ENCODE results near the gene STK17A. TPM values are rescaled to one million over a fixed set of nuclear protein-coding genes. Genes with fewer than 3 reads are reported as not detected.
"Not testable (repeated sequence)": the region's sequence is repeated elsewhere in the genome, so short reads cannot be mapped to it uniquely, and the experiment has no call there.

Gene STK17A
- total RNA-seq, 2 donors from 2014 or later, result 16.7 to 28.1 TPM

DNA sequence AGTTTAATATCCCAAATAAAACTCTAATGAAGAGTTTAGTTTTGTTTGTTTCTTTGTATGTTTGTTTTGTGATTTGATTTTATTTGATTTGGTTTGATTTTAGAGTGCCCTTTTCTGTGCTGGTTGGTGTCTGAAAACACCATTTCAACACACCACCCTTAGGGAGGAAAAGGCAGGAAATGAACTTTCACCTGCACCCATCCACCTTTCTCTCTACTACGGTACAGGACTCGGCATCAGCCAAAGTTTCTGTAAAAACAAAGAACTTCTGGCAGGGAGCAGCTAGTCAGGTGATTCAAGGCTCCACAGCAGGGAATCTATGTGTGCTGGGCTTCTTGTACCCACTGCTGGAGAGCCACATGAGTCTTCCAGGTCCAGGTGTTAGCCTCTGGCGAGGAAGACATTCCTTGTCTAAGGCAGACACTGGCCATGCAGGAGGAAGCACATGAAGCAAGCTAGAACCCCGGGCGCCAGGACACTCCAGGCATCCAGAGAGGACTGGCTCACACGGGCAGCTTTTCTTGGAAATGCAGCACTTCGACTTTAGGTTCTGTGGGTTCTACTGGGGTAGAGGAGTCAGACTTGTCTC, 22.1 kb upstream of the STK17A start:
- DNase-seq, result no peak
- ATAC-seq, result no peak
- intact Hi-C loops (cut with DNase I, micrococcal nuclease), result no loop called here

DNA sequence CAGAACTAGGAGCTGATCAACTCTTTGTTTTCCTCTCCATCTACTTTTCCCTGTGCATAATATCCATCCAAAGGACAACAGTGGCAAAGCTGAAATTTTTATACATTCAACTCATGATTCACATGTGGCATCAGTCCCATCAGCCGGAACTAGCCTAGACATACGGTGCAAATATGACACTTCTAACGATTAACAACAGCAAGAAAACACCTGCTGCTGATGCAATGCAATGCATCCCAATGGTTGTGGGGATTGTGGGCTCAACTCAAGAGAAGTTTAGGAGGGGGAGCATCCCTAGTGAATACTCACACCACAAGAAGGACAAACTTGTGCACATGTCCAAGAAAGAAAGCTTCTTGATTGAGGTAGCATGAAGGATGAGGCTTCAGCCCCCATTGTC, 20.5 kb upstream of the STK17A start:
- no peak for ATAC-seq
- DNase-seq, result no peak
- intact Hi-C loops (cut with DNase I, micrococcal nuclease), result no loop called here

DNA sequence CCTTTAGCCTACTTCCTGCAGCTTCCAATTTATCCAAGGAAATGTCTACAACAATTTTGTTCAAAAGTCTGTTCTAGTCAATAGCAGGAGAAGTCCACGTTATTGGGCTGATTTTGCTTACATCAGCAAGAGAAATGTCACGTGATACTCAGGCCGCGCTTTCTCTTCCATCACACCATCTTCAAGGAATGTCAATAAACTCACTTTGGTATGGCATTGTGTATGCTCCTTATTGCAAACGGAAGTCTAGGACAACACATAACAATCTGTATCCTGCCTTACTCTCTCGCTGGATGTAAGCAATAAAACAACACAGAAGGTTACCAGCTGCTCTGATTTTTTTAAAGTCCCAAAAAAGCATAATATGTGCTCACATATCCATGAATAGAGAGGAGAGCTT, 17.1 kb upstream of the STK17A start:
- DNase-seq (no peak), ATAC-seq (no peak)
- intact Hi-C loops (cut with DNase I, micrococcal nuclease), result no loop called here

DNA sequence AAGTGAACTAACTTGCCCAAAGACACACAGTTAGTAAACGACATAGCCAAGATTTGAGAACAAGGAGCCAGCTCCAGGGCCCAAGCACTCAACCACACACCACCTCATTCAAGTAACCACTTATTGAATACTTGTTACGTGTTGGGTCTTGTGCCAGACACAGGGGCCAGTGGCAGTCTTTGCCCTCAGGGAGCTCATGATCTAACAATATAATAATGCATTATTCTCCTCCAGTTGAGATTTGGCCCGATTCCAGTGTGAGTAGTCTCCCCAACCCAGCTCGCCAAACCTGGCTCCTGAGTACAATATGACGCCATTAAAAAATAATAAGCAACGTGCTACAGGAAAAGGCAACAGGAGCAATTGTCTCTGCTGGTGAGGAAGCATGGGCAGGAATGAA, 14.4 kb upstream of the STK17A start:
- DNase-seq (no peak), ATAC-seq (no peak)
- intact Hi-C loops (cut with DNase I, micrococcal nuclease), result no loop called here

DNA sequence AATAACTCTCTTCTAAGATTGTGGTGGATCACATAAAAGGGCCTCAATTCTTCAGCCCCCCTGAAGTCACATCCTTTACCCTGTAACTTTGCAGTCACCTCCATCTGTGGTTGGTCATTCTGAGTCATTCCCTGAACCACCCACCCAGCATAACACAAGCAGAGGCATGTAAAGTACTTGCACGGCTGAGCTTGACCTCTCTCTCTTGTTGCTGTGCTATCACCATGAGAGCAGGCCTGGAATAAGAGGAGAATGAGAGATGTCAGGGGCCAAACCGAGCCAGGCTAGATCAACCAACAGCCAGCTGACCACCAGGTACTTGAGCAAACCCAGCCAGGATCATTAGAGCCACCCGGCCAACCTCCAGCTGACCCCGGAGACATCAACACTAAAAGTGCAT, 13.5 kb upstream of the STK17A start:
- no peak for ATAC-seq
- intact Hi-C loops (cut with DNase I, micrococcal nuclease), result no loop called here
- no peak for DNase-seq

DNA sequence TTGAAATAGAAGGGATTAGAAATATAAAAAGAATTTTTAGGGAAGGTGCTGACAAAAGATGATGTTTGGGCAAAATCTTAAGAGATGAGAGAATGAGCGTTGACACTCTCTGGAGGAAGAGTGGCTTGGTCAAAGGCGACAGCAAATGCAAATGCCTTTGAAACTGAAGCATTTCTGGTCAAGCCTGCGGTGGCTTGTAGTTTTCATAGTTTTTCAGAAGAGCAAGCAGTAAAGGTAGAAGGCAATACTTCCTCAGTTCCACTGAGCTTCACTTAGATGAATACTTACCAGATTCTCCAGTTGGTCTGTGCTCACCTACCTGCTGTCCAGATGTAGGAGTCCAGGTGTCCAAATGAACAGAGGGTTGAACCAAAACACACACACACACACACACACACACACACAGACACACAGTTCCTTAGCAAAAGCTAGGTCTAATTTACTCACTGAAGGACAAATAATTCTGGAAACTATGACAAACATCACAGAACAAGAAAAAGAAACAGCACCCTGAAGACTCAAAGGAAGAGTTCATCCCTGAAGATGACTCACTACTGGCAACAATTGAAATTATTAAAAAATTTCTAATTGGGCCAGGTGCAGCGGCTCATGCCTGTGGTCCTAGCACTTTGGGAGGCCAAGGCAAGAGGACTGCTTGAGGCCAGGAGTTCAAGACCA, 12.1 kb upstream of the STK17A start:
- ATAC-seq (no peak), DNase-seq (no peak)
- intact Hi-C loops (cut with DNase I, micrococcal nuclease), result no loop called here

DNA sequence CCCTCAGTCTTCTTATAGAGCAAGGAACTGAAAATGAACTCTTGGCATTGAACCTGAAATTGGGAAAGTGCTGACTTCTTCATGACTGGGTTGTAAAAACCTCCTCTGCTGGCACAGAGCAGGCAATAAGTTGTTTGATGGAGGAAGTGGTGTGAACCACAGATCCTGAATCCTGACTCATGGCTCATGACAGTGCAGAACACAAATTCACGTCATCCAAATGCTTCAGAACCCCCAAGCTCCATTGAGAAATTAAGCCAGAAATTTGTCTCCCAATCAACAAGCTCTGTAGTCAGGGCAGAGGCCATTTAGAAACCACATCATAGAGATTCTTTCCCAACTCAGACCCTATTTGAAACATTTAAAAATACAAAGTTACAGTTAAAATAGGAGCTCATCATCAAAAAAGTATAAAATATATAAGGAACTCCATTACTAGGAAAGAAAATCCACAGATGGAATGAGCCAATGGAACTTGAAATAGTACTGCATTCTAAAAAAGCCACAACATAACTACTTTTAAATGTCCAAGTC, 10.3 kb upstream of the STK17A start:
- ATAC-seq (peak; percentile 54), DNase-seq (peak in 1 of 2 donors; percentile 32)
- intact Hi-C loops (cut with DNase I, micrococcal nuclease), result no loop called here

DNA sequence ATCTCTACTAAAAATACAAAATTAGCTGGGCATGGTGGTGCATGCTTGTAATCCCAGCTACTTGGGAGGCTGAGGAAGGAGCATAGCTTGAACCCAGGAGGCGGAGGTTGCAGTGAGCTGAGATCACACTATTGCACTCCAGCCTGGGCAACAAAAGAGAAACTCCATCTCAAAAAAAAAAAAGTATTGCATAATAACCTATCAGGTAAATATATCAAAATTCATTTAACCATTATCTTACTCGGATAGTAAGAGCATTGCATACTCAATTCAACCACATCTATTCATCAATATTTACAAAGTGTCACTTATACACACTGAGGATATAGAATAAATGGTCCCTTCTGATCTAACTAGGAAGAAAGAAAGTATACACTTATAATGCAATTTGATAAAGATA, 9.1 kb upstream of the STK17A start:
- ATAC-seq; DNase-seq; intact Hi-C loops (cut with DNase I, micrococcal nuclease): not testable (repeated sequence)

DNA sequence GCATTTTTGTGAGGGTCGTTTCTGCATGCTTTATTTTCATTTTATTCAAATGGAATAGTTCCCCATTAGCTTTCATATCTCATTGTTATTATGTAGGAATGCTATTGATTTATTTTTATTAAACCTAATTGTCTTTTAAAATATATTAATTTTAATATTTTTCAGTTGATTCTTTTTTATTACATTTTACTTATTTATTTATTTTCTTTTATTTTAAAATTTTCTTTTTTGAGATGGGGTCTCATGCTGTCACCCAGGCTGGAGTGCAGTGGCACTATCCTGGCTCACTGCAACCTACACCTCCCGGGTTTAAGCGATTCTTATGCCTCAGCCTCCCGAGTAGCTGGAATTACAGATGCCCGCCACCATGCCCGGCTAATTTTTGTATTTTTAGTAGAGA, 7.4 kb upstream of the STK17A start:
- DNase-seq, result no peak
- no peak for ATAC-seq
- intact Hi-C loops (cut with DNase I, micrococcal nuclease), result no loop called here

DNA sequence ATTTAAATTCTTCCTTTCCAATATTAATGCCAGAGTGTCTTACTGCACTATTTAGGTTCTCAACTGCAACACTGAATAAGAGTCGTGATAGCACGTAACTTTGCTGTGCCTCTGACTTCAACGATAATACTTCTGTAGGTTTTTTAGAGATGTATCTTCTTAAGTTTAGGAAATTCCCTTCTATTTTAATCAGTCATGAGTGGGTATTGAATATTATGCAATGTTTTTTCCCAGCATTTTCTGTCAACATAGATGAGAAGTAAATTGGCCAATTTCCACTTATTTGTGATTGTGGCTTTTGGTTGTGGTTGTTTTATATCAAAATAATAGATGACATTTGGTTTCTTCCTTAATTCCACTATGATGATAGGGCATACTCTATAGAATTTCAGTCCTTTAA, 6.7 kb upstream of the STK17A start:
- intact Hi-C loops (cut with DNase I, micrococcal nuclease), result no loop called here
- DNase-seq, result no peak
- ATAC-seq, result no peak

DNA sequence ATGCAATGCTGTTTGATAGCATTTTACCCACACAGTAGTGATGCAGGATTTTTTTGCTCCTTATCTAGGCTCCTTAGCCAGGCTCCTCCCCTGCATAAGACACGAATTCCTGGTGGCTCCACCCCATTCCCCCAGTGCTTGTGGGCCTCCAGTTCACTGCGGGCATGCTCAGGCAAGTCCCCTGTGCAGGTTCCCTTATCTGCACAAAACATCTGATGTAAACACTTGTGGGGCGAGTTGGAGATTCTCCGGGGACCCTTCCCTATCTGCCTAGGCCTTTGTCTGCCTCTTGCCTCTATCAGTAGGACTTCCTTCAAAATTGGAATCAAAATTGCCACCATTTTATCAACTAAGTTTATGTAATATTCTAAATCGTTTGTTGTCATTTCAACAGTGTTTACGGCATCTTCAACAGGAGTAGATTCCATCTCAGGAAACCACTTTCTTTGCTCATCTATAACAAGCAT, 5.4 kb upstream of the STK17A start:
- ATAC-seq, result no peak
- intact Hi-C loops (cut with DNase I, micrococcal nuclease), result no loop called here
- DNase-seq, result no peak

DNA sequence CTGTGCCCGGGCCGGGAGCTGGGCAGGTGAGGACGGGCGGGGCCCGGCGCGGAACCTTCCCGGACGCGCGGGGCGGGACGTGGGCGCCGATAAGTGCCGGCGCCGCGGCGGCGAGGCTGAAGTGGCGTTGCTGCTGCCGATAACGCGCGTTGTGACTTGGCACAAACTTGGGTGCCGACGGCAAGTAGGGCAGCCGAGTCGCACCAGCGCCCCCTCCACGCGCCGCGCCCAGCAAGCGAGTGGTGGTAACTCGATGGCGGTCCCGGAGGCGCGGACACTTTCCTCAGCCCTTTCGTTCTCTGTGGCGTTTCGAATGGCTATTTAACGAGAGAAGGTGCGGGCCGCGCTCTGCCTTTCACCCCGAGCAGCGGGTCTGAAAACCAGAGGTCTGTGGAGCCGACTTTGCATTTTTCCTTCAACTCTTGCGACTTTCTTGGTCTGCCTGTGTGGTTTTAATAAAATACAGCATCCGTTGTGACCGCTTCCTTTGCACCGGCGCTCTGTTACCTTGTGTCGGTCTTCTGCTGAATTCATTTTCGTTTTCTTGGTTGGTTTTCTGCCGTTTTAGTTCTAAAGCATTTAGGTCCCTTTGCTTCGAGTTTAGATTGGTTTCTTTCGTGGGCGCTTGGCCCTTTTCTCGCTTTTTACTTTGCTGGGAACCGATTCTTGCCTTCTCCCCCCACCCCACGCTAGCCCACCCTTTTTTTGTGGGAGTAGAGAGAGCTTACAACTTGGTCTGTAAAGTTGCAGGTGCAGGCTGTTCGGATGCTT, 701 bp downstream of the STK17A start:
- peak; percentile 60 to 82 for DNase-seq
- ATAC-seq, result peak; percentile 57
- intact Hi-C loops (cut with DNase I, micrococcal nuclease), result loop anchor here (5.0 kb wide), 4 partner anchors 114 to 254 kb away; no protein-coding TSS in a partner anchor

DNA sequence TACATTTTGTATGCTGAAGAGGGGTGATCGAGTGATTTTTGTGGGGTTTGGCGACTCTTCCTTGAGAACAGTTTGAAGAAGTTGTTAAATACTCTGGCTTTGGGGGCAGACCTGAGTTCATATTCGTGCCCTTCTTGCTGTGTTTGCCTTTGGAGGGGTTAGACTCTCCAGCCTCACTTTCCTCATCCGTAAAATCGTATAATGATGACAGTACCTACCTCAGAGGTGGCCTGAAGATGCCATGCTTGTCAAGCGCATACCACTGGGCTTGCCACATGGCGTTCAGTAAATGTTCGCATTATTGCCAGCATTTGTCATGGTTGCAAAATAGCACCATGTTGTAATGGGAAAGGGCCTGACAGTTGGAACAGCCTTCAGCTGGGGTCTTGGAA, 1.3 kb downstream of the STK17A start:
- intact Hi-C loops (cut with DNase I, micrococcal nuclease), result loop anchor here (5.0 kb wide), 4 partner anchors 113 to 253 kb away; no protein-coding TSS in a partner anchor
- DNase-seq (no peak), ATAC-seq (peak; percentile 10)

DNA sequence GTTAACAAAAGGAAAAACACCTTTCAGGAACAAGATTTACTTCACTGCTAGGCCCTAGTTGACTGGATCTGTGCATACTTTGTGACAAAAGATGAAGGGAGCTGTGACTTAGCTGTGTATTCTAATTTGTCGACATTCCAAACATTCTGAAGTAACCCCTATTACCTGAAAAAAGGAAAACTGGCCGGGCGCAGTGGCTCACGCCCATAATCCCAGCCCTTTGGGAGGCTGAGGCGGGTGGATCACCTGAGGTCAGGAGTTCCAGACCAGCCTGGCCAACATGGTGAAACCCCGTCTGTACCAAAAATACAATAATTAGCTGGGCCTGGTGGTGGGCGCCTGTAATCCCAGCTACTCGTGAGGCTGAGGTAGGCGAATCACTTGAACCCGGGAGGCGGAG, 1.8 kb downstream of the STK17A start:
- intact Hi-C loops (cut with DNase I, micrococcal nuclease), result loop anchor here (5.0 kb wide), 4 partner anchors 113 to 253 kb away; no protein-coding TSS in a partner anchor
- ATAC-seq, DNase-seq: not testable (repeated sequence)

DNA sequence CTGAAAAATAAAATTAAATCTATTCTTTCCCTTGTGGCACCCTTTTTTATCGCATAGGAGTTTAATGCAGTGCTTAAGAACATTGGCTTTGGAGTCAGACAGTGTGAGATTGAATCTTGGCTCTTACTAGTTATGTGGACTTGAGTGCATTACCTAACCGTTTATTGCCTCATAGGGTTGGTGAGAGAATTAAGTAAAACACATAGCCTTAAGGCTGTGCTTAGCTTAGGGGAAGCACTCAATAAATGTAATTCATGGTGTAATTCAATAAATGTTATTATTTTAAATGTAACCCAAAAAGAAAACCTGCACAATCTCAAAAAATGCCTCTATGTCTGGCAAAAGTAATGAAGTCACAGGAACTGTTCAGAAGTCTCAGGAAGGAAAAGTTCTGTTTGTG, 2.7 kb downstream of the STK17A start:
- no peak for DNase-seq
- no peak for ATAC-seq
- intact Hi-C loops (cut with DNase I, micrococcal nuclease), result no loop called here

DNA sequence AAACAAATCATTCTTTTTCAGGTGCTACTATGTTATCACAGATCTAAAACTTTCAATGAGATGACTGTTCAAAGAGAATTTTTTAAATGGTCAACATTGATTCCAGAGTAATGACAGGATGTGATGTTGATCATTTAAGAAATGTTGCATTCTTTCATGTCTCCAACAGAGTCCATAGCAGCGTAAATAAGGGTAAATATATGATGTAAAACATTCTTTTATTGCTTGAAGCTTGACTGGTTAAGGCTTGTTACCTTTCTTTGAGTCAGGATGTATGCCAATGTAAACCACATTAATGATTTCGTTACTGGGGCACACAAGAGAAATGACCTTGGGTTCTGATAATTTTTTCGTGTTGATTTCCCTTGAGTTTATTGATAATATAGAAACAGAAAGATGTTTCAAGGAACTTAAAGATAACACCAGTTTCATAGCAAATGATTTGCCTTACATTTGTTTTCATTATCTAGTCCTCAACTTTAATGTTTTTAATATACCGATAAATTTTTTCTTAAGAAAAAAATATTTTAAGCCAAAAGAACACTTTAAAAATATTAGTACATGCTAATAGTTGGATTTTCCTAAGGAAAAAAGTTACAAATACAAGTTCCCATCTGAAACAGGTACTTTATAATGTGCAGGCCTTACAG, 3.5 kb downstream of the STK17A start:
- ATAC-seq (no peak), DNase-seq (no peak)
- intact Hi-C loops (cut with DNase I, micrococcal nuclease), result no loop called here

DNA sequence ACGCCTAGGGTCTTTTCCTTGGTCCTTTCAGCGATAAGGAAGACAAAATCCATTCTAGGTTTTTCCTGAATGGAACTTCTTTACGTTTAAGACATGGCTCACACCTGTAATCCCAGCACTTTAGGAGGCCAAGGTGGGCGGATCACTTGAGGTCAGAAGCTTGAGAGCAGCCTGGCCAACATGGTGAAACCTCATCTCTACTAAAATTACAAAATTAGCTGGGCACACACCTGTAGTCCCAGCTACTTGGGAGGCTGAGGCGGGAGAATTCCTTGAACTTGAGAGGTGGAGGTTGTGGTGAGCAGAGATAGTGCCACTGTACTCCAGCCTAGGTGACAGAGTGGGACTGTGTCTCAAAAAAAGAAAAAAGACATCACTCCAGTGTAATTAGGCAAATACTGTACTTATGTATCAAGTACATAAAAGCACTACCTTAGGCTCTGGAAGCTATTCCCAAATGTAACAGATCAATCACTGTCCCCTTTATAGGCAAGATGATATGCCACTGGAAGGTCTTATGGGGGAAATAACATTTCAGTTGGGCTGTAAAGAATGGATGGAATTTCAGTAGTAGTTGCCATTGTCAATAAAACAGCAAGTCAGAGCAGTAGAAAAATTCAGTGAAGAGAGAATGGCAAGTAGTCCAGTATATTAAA, 5.7 kb downstream of the STK17A start:
- intact Hi-C loops (cut with DNase I, micrococcal nuclease), result no loop called here
- DNase-seq (no peak), ATAC-seq (no peak)

DNA sequence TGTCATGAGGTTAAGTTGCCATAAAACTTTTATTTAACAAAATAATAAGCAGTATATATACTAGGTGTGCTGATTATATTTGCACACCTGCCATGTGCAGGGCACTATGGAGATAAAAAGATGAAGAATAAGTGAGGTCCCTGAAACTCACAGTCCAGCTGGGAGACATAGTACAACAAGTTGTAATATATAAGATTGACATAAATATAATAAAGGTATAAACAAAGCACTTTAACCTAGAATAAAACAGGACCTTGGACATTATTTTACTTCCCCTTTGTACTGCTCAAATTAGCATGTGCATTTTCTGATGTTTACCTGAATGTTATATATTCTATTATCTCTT, 6.2 kb downstream of the STK17A start:
- DNase-seq, result no peak
- intact Hi-C loops (cut with DNase I, micrococcal nuclease), result no loop called here

DNA sequence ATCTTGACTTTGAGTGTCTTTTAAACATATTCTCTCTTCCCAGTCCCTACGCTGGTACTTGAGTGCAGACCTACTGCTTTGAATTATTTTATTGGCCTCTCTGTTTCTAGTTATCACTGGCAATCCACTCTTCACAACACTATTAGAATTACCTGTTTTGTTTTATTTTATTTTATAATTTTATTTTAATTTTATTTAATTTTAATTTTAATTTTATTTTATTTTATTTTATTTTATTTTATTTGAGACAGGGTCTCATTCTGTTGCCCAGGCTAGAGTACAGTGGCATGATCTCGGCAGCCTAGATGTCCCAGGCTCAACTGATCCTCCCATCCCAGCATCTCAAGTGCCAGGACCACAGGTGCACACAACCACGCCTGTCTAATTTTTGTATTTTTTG, 6.8 kb downstream of the STK17A start:
- ATAC-seq, result no peak

More for the DNA sequence above, 6.2 kb downstream of the STK17A start:
- ATAC-seq, result peak; percentile 67

More for the DNA sequence above, 6.8 kb downstream of the STK17A start:
- DNase-seq, result no peak
- intact Hi-C loops (cut with DNase I, micrococcal nuclease), result no loop called here

All from left colon (tissue), 2 donors.